HEK293 (cell line): ENCODE results near the gene IRS2.

Experiments used
- MYNN ChIP-seq: fragments of 450-650 bp; formaldehyde crosslinking; IDR thresholded peaks from 2 replicates; pipeline ENCODE4 v1.5.1; 2016; ENCODE audit warnings: missing biosample characterization, missing genetic modification characterization, borderline replicate concordance
- PRDM1 ChIP-seq: fragments of 450-650 bp; formaldehyde crosslinking; IDR thresholded peaks from 2 replicates; pipeline ENCODE4; 2016; ENCODE audit warnings: missing biosample characterization, missing genetic modification characterization
- RBAK ChIP-seq: fragments of 450-650 bp; formaldehyde crosslinking; IDR thresholded peaks from 2 replicates; pipeline ENCODE4 v1.5.1; 2016; ENCODE audit warnings: missing biosample characterization, missing genetic modification characterization
- ZNF600 ChIP-seq: fragments of 450-650 bp; formaldehyde crosslinking; IDR thresholded peaks from 2 replicates; pipeline ENCODE4 v1.5.1; 2016; ENCODE audit warnings: missing biosample characterization, missing genetic modification characterization
- TF ChIP-seq, protein P1 (sequence below): fragments of 450-650 bp; formaldehyde crosslinking; IDR thresholded peaks from 2 replicates; pipeline ENCODE4 v1.5.1; 2016; ENCODE audit warnings: missing biosample characterization, missing genetic modification characterization, borderline replicate concordance
- TF ChIP-seq, protein P2 (sequence below): fragments of 450-650 bp; formaldehyde crosslinking; IDR thresholded peaks from 2 replicates; pipeline ENCODE4 v1.5.1; 2016; ENCODE audit warnings: missing biosample characterization, missing genetic modification characterization
- TF ChIP-seq, protein P3 (sequence below): fragments of 450-650 bp; formaldehyde crosslinking; IDR thresholded peaks from 2 replicates; pipeline ENCODE4 v1.5.1; 2017; ENCODE audit warnings: missing biosample characterization, missing genetic modification characterization
- TF ChIP-seq, protein P4 (sequence below): fragments of 450-650 bp; IDR thresholded peaks from 2 replicates; pipeline ENCODE4 v1.5.1; 2018; ENCODE audit warnings: missing biosample characterization, missing genetic modification characterization

DNA sequence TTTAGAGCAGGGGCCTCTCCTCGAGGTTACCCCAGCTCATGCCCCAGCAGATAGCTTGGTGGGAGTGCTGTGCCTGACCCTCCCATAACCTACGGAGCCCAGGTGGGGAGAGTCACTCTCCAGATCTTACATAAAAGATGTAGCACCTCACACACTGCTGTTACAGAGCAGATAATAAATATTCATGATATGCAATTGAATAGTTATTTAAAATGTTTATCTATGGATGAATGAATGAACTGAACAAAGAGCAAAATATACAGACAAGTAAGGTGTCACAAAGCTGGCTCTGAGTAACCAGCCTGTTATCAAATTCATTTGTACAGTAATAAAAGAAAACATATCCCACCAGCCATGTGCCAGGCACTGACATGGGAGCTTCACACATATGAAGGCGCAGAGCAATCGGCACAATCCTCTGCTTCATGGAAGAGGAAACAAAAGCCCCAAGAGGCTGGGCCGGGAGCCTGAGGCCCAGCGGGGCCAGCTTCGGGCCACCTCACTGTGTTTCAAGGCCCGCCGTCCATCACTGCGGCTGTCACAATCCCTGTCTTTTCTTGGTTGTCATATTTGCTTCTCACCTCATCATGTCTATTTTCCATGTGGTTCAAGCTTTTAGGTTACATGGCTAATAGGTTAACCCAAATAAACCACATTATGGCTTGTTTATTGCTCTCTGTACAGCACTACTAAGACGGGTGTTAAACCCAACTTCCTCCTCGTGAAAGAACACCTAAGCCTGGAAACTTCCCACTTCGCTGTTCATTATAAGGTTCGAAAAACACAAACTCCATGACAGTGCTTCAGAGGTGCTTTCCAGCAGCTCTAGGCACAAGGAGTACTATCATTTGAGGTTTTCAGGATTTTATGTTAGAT, 78.4 kb downstream of the IRS2 start:
- TF ChIP-seq, protein P1, sequence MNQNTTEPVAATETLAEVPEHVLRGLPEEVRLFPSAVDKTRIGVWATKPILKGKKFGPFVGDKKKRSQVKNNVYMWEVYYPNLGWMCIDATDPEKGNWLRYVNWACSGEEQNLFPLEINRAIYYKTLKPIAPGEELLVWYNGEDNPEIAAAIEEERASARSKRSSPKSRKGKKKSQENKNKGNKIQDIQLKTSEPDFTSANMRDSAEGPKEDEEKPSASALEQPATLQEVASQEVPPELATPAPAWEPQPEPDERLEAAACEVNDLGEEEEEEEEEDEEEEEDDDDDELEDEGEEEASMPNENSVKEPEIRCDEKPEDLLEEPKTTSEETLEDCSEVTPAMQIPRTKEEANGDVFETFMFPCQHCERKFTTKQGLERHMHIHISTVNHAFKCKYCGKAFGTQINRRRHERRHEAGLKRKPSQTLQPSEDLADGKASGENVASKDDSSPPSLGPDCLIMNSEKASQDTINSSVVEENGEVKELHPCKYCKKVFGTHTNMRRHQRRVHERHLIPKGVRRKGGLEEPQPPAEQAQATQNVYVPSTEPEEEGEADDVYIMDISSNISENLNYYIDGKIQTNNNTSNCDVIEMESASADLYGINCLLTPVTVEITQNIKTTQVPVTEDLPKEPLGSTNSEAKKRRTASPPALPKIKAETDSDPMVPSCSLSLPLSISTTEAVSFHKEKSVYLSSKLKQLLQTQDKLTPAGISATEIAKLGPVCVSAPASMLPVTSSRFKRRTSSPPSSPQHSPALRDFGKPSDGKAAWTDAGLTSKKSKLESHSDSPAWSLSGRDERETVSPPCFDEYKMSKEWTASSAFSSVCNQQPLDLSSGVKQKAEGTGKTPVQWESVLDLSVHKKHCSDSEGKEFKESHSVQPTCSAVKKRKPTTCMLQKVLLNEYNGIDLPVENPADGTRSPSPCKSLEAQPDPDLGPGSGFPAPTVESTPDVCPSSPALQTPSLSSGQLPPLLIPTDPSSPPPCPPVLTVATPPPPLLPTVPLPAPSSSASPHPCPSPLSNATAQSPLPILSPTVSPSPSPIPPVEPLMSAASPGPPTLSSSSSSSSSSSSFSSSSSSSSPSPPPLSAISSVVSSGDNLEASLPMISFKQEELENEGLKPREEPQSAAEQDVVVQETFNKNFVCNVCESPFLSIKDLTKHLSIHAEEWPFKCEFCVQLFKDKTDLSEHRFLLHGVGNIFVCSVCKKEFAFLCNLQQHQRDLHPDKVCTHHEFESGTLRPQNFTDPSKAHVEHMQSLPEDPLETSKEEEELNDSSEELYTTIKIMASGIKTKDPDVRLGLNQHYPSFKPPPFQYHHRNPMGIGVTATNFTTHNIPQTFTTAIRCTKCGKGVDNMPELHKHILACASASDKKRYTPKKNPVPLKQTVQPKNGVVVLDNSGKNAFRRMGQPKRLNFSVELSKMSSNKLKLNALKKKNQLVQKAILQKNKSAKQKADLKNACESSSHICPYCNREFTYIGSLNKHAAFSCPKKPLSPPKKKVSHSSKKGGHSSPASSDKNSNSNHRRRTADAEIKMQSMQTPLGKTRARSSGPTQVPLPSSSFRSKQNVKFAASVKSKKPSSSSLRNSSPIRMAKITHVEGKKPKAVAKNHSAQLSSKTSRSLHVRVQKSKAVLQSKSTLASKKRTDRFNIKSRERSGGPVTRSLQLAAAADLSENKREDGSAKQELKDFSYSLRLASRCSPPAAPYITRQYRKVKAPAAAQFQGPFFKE = no peak
- TF ChIP-seq, protein P2, sequence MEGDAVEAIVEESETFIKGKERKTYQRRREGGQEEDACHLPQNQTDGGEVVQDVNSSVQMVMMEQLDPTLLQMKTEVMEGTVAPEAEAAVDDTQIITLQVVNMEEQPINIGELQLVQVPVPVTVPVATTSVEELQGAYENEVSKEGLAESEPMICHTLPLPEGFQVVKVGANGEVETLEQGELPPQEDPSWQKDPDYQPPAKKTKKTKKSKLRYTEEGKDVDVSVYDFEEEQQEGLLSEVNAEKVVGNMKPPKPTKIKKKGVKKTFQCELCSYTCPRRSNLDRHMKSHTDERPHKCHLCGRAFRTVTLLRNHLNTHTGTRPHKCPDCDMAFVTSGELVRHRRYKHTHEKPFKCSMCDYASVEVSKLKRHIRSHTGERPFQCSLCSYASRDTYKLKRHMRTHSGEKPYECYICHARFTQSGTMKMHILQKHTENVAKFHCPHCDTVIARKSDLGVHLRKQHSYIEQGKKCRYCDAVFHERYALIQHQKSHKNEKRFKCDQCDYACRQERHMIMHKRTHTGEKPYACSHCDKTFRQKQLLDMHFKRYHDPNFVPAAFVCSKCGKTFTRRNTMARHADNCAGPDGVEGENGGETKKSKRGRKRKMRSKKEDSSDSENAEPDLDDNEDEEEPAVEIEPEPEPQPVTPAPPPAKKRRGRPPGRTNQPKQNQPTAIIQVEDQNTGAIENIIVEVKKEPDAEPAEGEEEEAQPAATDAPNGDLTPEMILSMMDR = no peak
- no peak for TF ChIP-seq RBAK (tag by site-specific recombination)
- TF ChIP-seq ZNF600 = no peak
- TF ChIP-seq PRDM1 = no peak
- TF ChIP-seq, protein P3, sequence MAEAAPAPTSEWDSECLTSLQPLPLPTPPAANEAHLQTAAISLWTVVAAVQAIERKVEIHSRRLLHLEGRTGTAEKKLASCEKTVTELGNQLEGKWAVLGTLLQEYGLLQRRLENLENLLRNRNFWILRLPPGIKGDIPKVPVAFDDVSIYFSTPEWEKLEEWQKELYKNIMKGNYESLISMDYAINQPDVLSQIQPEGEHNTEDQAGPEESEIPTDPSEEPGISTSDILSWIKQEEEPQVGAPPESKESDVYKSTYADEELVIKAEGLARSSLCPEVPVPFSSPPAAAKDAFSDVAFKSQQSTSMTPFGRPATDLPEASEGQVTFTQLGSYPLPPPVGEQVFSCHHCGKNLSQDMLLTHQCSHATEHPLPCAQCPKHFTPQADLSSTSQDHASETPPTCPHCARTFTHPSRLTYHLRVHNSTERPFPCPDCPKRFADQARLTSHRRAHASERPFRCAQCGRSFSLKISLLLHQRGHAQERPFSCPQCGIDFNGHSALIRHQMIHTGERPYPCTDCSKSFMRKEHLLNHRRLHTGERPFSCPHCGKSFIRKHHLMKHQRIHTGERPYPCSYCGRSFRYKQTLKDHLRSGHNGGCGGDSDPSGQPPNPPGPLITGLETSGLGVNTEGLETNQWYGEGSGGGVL (tag by site-specific recombination) = no peak
- no peak for TF ChIP-seq MYNN (tag by site-specific recombination)
- TF ChIP-seq, protein P4, sequence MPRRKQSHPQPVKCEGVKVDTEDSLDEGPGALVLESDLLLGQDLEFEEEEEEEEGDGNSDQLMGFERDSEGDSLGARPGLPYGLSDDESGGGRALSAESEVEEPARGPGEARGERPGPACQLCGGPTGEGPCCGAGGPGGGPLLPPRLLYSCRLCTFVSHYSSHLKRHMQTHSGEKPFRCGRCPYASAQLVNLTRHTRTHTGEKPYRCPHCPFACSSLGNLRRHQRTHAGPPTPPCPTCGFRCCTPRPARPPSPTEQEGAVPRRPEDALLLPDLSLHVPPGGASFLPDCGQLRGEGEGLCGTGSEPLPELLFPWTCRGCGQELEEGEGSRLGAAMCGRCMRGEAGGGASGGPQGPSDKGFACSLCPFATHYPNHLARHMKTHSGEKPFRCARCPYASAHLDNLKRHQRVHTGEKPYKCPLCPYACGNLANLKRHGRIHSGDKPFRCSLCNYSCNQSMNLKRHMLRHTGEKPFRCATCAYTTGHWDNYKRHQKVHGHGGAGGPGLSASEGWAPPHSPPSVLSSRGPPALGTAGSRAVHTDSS = no peak
